Neural crest cell (in vitro differentiated cells): ENCODE measurements around the gene BRIP1. TPM values are rescaled to one million over a fixed set of nuclear protein-coding genes. Genes with fewer than 3 reads are reported as not detected.

ENCODE experiments used
- DNase-seq: peaks from one replicate; pipeline ENCODE4 v3.0.0; 2021; ENCODE audit warnings: low read depth, mixed read lengths, low spot score
- H3K27ac Mint-ChIP-seq: one replicate; pipeline ENCODE4 v1.8.0; 2021; ENCODE audit warnings: mild to moderate bottlenecking, mixed read lengths; ENCODE audit not compliant: unreplicated experiment
- H3K27me3 Mint-ChIP-seq: 2 replicates; pipeline ENCODE4 v1.8.0; 2021; ENCODE audit warnings: low read depth, mild to moderate bottlenecking, mixed read lengths
- H3K36me3 Mint-ChIP-seq: 2 replicates; pipeline ENCODE4 v1.8.0; 2021; ENCODE audit warnings: low read depth, mild to moderate bottlenecking, mixed read lengths
- H3K4me1 Mint-ChIP-seq: 2 replicates; pipeline ENCODE4 v1.8.0; 2021; ENCODE audit warnings: mixed read lengths
- H3K4me3 Mint-ChIP-seq: one replicate; pipeline ENCODE4 v1.8.0; 2021; ENCODE audit warnings: mild to moderate bottlenecking, mixed read lengths
- H3K9me3 Mint-ChIP-seq: 2 replicates; pipeline ENCODE4 v1.8.0; 2021; ENCODE audit warnings: mixed read lengths
- CTCF ChIP-seq: fragments of 200-600 bp; sonication (generic); conservative IDR thresholded peaks from 2 replicates; pipeline ENCODE4 v1.5.0; 2021; ENCODE audit warnings: antibody characterized with exemption, mild to moderate bottlenecking
- total RNA-seq: library from RNA; stranded (reverse); gene quantifications from 2 replicates; pipeline ENCODE4 v1.2.1, GENCODE V29; 2021

BRIP1 gene
- total RNA-seq, 1 donor from 2014 or later: 31.4 TPM

- DNase-seq: no peak
- H3K36me3 Mint-ChIP-seq: peaks cover 3% of the 10 kb centered on the region
- H3K27ac Mint-ChIP-seq: peak overlapping the region; percentile 28
- H3K27me3 Mint-ChIP-seq: no peaks in the 10 kb centered on the region
- no peak overlapping the region for H3K4me3 Mint-ChIP-seq
- H3K4me1 Mint-ChIP-seq: peaks cover 9% of the 10 kb centered on the region
- TF ChIP-seq CTCF: no peak
- H3K9me3 Mint-ChIP-seq: no peaks in the 10 kb centered on the region
These were observed 28.7 kb downstream of the BRIP1 start for GRCh38 chr17:61834610-61835009.

DNA sequence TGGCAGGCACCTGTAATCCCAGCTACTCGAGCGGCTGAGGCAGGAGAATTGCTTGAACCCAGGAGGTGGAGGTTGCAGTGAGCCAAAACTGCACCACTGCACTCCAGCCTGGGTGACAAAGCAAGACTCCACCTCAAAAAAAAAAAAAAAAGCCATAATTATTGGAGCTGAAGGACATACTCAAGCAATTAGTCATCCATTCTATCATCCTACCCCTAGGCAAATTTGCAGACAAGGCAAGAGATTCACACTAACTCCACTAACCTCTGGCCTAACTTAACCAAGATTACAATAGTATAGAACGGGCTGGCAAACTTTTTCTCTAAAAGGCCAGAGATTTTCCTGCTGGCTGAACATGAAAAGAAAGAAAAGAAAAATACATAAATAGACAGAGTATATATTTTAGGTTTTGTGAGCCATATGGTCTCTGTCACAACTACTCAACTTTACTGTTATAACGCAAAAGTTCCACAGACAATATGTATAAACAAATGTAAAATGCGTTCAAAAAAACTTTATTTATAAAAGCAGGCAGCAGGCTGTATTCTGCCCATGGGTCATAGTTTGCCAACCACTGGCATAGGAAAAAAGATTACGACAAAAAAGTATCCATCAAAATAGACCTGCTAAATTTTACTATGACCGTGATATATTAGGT, 29.7 kb downstream of the BRIP1 start:
- TF ChIP-seq CTCF: no peak
- Mint-ChIP-seq H3K36me3 (peaks cover 10% of the 10 kb centered on the region), H3K4me3 (no peak overlapping the region), H3K9me3 (no peaks in the 10 kb centered on the region), H3K27me3 (no peaks in the 10 kb centered on the region), H3K27ac (no peak overlapping the region), H3K4me1 (peaks cover 9% of the 10 kb centered on the region)
- no peak for DNase-seq

DNA sequence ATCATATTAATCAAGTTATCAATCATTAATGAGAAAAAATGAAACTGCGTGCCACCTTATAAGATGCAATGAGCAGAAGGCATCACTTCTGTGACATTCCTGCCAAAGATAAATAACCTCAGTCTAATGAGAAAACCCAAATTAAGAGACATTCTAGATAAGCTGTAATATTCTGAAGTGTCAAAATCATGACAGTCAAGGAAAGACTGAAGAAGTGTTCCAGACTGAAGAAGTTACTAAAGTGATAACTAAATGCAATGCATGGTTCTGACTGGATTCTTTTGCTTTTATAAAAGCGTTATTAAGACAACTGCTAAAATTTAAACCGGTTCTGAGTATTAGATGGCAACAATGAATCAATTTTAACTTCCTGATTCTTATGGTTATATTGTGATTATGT, 30.9 kb downstream of the BRIP1 start:
- H3K4me3 Mint-ChIP-seq: no peak overlapping the region
- peaks cover 5% of the 10 kb centered on the region for H3K9me3 Mint-ChIP-seq
- H3K36me3 Mint-ChIP-seq: peaks cover 22% of the 10 kb centered on the region
- no peak overlapping the region for H3K27ac Mint-ChIP-seq
- H3K4me1 Mint-ChIP-seq: peaks cover 9% of the 10 kb centered on the region
- no peaks in the 10 kb centered on the region for H3K27me3 Mint-ChIP-seq
- TF ChIP-seq CTCF: no peak
- DNase-seq: no peak

DNA sequence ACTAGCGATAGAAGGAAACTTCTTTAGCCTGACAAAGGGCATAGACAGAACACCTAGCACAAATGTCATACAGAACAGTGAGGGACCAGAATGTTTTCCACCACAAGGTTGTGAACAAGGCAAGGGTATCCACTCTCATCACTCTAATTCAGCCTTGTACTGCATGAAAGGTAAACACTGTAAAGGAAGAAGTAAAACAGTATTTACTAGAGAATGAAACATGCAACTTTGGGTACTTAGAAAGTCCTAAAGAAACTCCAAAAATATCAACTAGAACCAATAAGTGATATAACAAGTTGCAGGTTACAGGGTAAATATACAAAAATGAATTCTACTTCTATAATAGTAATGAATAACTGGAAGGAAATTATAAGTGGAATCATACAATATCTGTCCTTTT, 32.2 kb downstream of the BRIP1 start:
- H3K4me3 Mint-ChIP-seq: no peak overlapping the region
- peaks cover 9% of the 10 kb centered on the region for H3K4me1 Mint-ChIP-seq
- no peak for DNase-seq
- peaks cover 12% of the 10 kb centered on the region for H3K9me3 Mint-ChIP-seq
- no peak for TF ChIP-seq CTCF
- H3K27ac Mint-ChIP-seq: no peak overlapping the region
- H3K27me3 Mint-ChIP-seq: no peaks in the 10 kb centered on the region
- H3K36me3 Mint-ChIP-seq: peaks cover 33% of the 10 kb centered on the region

DNA sequence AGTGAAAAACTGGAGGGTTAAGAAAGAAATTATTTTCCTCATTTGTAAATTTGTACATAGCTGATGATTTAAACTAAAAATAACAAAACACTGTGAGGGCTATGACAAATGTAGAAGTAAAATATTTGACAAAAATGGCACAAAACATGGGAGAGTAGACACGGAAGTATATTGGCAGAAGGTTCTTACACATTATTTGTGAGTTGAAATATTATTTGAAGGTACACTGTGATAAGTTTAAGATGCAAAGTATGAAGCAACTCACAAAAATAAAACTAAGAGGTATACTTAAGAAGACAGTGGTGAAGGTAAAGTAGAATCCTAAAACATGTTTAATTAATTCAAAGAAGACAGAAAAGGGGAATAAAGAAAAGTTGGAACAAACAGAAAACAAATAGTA, 34.6 kb downstream of the BRIP1 start:
- DNase-seq: no peak
- no peak for TF ChIP-seq CTCF
- H3K27me3 Mint-ChIP-seq: no peaks in the 10 kb centered on the region
- H3K27ac Mint-ChIP-seq: no peak overlapping the region
- H3K36me3 Mint-ChIP-seq: peaks cover 51% of the 10 kb centered on the region
- no peak overlapping the region for H3K4me3 Mint-ChIP-seq
- peaks cover 3% of the 10 kb centered on the region for H3K4me1 Mint-ChIP-seq
- H3K9me3 Mint-ChIP-seq: peaks cover 19% of the 10 kb centered on the region
